Esophagus squamous epithelium (tissue), 4 donors: ENCODE results near the gene CCT5.

Experiments
- POLR2A ChIP-seq, 4 donors: fragments of 450-650 bp; IDR thresholded peaks; one replicate each; pipeline ENCODE4 v1.6.1; 2017; ENCODE audit warnings: antibody characterized with exemption in 4 of 4, mild to moderate bottlenecking in 4 of 4, moderate library complexity in 3 of 4
- TF ChIP-seq, protein P1 (sequence below), 6 experiments: fragments of 450-650 bp in 4 of 6; fragments of 200-600 bp in 2 of 6; sonication (generic) in 2 of 6; IDR thresholded peaks; one replicate each; pipeline ENCODE4 v1.5.1; 2016 to 2019; ENCODE audit warnings: antibody characterized with exemption in 6 of 6, mild to moderate bottlenecking in 4 of 6, moderate library complexity in 4 of 6

DNA sequence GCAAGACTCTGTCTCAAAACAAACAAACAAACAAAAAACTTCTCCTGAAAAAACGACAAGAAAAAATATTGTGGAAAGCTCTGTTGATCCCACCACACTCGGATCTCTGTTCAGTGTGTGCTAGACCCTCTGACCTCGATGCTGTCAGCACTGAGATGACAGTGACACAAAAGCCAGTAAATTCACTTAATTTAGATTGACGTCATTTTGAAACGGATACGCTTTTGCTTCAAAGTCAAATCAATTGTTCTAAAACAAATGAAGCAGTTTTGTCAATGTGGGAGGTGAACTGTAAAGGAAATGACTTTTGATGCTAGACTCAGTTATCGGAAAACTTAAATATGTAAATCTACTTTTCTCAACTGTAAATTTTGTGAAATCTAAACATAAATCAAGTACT lies 26.6 kb downstream of the CCT5 start:
- no peak for TF ChIP-seq POLR2A (IDR thresholded peaks at IDR 0.05)
- TF ChIP-seq, protein P1, sequence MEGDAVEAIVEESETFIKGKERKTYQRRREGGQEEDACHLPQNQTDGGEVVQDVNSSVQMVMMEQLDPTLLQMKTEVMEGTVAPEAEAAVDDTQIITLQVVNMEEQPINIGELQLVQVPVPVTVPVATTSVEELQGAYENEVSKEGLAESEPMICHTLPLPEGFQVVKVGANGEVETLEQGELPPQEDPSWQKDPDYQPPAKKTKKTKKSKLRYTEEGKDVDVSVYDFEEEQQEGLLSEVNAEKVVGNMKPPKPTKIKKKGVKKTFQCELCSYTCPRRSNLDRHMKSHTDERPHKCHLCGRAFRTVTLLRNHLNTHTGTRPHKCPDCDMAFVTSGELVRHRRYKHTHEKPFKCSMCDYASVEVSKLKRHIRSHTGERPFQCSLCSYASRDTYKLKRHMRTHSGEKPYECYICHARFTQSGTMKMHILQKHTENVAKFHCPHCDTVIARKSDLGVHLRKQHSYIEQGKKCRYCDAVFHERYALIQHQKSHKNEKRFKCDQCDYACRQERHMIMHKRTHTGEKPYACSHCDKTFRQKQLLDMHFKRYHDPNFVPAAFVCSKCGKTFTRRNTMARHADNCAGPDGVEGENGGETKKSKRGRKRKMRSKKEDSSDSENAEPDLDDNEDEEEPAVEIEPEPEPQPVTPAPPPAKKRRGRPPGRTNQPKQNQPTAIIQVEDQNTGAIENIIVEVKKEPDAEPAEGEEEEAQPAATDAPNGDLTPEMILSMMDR (IDR thresholded peaks at IDR 0.05), result no peak
